Aortic smooth muscle cell (primary cell): ENCODE results near the gene HPSE2. TPM values are rescaled to one million over a fixed set of nuclear protein-coding genes. Genes with fewer than 3 reads are reported as not detected.

Experiments
- total RNA-seq: library from RNA; depleted of rRNA; stranded (reverse); fragments of >200 nt; gene quantifications from 2 replicates; pipeline ENCODE4 v1.2.3, GENCODE V29; 2014

Gene HPSE2
- not detected in 2 replicates for total RNA-seq

DNA sequence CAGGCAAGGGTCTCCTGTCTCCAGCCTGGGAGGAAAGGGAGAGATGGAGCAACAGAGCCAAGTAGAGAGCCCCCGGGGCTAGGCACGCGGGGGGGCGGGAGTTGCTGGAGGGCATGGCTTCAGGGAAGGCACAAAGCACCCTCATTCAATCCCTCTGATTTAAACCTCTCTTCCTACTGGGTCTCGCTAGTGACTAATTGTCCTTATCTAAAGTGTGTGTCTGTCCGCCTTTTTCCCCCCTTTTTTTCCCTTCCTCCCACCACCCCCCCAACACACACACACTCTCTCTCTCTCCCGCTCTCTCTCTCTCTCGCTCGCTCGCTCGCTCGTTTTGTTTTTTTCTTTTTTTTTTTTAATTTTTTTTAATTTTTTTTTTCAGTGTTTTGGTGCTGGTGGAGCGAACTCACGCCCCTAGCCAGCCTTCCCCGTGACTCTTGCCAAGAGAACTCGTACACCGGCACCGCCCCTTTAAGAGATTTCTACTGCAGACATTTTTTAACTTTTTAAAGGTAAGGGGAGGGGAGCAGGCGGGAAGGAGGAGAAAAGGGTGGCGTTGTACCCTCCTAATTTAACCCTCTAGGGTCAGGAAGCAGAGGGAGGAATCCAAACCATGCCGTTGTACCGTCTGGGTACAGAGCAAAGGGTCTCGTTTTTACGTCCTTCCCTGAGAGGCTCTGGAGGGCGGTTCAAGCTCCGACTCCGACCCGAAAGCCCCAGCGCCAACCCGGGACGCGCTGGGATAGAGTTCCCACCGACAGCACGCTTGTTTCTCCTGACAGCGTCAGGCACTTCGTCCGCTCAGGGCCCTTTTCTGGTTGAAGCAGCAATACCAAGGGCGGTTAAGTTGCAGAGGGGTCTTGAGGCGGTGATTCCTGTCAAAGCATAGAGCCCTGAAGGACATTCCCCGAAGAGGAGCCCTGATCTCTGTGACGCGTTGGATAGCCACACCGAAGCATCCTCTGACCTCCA, at the start of gene HPSE2:
HPSE2 (minus strand) TSS at position 195 of the 969 bp plus-strand sequence.

DNA sequence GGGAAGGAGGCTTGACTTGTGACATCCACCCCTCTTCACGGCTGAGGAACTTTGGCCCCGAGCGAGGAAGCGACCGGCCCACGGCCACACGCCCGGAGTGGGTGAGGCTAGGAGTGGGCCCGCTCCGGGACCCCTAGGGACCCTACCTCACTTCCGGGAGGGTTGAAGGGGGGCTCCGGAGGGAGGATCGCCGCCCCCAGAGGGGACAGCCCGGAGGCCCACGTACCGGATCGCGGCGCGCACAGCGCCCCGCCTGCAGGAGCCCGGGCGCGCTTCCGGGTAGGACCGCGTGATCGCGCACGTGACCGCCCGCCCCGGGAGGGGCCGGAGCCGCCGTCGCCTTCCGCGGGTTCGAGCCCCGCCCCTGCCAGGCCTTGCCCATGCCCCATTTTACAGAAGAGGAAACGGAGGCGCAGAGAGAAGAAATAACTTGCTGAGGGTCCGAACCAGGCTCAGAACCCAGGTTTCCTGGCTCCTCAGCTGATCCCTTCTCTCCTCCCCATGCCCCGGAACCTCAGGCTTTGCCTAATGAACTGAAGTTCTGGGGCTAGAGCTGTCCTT, 788.9 kb downstream of the HPSE2 start, which contains the start of gene HPS1:
HPS1 (minus strand) TSS at position 275 of the 561 bp plus-strand sequence. CDS start 3,695 bp downstream, outside the sequence.

DNA sequence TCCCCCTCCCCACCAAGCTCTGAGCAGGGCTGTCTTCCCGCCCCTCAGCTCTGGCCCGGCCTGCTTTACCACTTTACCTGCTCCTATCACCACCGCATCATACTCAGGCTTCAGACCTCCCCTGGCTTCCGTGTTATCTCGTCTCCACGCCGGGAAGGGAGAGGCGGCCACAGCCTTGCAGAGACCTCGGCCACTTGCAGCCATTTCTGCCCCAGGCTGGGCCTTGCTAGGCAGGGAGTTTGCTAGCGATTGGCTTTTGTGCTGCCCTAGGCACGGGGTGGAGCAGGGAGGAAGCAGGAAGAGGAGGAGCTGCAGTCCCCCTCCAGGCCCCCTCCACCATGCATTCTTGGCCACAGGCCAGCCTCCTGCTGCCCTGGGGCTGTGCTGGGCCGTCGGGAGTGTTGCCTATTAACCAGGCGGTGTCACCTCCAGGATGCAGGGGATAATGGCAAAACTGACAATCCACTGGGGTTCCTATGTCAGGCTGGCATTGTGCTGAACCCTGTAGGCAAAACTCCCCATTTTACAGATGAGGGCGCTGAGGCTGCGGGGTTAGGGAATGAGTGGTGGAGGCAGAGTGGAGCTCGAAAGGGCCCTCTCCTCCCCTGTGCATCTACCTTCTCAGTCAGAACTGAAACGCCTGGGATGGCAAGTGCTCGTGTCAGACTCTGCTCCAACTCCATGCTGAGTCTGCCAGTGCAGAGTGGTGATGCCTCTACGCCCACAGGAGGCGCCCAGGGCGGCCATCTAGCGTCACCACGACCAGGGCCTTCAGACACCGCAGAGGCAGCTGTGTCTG, 820.5 kb downstream of the HPSE2 start, which contains the start of gene PYROXD2:
PYROXD2 (minus strand) TSS at position 251 of the 799 bp plus-strand sequence; CDS start at position 204, 47 bp downstream.

Other genes starting within 250 kb of the HPSE2 start
- under 0.01 TPM in 1 of 2 replicates, not detected in the other for gene CNNM1, start 93.5 kb upstream of the HPSE2 start, total RNA-seq
- 20.0 and 21.7 TPM in 2 replicates for gene GOT1, start 194.8 kb upstream of the HPSE2 start, total RNA-seq